Raji (cell line): ENCODE results near the gene C8A.

Experiments
- POLR2A ChIP-seq: IDR thresholded peaks from 2 replicates; pipeline ENCODE4 v1.6.1; 2011; ENCODE audit warnings: low read depth, low read length, control low read depth; ENCODE audit not compliant: insufficient read depth

The C8A gene

DNA sequence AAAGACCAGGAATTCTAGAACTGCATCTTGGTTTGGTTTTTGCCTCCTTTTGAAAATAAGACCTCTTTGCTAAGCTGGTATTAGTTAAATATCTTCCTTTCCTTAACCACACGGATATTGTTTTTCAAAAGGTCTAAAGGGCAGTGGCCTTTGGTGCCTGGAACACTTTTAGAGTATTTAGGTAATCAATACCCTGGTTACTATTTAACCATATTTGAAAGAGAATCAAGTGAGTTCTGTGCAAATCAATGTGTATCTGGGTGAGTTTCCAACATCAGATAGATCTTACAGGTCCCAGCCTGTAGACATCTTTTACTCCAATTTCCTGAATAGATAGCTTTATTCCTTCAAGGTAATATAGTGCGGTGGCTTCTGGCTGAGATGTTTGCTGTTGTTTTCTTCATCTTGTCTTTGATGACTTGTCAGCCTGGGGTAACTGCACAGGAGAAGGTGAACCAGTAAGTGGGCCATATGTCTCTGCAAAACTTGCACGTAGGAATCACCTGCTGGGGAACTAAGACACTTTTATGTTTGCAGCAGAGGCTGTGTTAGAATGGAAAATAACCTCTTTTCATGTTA is at the start of gene C8A:
C8A (plus strand) TSS at position 277 of the 579 bp plus-strand sequence; CDS start at position 382, 105 bp downstream.
- TF ChIP-seq POLR2A, result no peak

DNA sequence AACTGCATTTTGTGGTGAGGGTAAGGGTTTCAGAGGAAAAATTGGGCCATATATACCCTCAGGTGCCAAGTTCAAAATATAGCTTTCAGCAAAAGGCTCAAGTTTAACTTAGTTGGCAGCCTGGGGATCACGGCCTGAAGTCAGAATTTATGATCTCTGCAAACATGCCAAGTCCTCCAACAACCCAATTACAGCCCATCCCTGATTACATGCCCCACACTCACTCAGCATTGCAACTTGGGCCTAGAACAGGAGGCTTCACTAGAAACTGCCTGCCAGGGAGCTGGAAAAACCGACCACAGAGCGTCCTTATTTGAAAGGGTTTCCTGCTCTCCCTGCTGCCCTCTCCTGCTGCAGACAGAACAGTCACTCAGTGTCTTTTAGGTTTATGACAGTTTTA is 47.8 kb upstream of the C8A start:
- no peak for TF ChIP-seq POLR2A

DNA sequence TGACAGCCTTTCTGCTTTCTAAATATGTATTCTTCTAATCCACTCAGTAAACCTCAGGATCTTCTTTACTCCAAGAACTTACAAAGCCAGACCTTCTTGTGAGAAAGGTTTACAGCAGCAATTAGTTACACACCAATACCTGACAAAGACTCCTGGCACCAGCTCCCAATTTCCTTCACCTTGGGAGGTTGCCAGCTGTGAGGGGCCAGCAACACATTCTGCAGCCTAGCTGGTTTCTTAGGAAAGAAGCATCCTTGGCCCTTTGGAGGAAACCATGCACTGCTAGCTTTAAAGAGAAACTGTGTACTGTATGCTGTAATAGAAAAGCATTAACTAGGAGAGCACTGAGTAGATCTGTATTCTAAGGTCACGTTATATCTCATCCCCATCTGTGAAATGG is 46.2 kb upstream of the C8A start:
- TF ChIP-seq POLR2A, result no peak

DNA sequence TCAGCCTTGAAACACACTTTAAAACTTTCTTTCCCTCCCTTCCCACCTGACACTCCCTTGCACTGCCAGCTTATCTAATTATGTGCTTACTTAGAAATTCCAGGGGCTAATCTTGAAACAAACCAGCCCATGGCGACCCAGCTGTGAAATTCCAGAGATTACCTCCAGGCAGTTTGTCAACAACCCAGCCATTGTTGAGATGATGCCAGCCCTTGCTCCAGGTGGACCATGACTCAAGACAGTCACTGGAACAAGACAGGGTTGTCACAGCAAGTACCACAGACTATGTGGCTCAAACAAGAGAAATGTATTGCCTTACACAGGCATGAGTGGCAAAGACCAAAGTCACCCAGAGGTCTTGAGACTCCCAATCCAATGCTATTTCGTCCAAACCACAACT is 43.3 kb upstream of the C8A start:
- TF ChIP-seq POLR2A, result no peak

DNA sequence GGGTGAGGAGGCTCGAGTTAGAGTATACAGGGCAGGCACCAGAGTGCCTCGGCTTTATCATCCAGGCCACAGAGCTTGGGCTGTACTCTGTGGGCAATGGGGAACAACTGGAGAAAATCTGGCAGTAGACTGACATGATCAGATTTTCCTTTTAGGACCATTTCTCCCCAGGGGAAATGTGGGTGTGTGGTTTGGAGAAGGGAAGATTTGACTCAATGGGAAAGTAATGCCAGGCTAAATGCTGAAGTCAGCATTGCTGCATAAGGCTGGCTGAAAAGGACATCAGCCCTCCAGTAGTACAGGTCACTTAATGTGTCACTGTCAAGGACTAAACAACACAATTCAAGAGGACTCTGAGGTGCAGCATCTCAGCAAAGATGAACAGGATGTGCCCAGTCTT is 40.4 kb upstream of the C8A start:
- no peak for TF ChIP-seq POLR2A

DNA sequence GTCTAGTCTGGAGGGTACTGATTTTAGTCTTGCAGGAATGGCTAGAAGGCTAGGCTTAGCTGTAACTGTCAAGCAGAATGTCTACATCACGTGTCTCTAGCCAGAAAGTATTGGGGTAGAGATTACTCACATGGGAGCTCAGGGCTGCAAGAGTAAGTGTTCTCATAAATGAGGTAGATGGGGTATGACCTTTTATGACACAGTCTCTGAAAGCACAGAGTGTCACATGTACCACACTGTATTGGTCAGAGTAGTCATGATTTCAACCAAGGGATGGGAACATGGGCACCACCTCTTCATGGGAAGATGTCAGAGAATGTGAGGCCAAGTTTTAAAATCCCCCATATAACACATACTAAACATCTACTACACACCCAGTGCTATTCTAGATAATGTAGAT is 38.3 kb upstream of the C8A start:
- no peak for TF ChIP-seq POLR2A

DNA sequence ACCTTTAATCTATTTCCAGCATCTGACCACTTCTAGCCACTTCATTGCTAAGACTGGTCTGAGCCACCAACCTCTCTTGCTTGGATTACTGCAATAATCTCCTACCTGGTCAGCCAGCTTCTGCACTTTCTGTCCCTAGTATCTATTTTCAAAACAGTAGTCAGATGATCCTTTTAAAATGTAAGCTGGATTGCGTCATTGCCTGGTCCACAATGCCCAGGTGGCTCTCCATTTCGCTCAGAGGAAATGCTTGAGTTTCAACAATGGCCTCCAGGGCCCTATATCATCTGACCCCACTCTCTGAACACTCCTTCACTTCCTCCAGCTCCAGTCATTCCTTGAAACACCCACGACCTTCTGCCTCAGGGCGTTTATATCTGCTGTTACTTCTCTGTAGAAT is 37.7 kb upstream of the C8A start:
- no peak for TF ChIP-seq POLR2A

DNA sequence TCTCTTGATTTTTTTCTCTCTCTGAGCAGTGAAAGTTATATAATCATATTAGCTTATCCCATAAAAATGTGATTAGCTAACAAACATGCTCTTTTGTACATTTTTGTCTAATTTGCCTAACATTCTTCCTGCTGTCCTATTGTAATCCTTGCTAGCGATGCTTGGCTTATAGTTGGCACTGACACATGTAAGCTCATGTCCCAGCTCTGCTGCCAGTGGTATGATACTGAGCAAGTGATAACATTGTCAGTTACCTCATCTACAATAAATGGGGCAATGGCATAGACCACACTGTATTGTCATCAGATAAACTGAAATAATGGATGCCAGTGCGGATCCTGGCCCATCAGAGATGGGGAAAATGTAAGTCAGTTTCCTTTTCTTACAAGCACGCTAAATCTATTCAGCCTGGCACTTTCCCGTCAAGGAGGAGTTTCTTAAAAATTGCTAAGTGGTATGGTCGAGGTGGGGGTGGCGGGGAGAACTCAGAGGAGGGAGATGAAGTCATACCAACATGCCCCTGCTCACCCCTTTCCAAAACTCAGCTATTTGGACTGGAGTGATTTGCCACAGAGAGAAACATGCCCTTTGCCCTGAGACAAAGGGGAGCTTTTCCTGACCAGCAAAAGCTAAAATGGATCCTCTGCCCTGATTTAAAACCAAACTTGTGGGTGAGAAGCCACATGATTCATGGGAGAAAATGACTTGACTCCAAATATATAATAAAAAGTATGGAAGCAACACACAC is 36.7 kb upstream of the C8A start:
- no peak for TF ChIP-seq POLR2A

DNA sequence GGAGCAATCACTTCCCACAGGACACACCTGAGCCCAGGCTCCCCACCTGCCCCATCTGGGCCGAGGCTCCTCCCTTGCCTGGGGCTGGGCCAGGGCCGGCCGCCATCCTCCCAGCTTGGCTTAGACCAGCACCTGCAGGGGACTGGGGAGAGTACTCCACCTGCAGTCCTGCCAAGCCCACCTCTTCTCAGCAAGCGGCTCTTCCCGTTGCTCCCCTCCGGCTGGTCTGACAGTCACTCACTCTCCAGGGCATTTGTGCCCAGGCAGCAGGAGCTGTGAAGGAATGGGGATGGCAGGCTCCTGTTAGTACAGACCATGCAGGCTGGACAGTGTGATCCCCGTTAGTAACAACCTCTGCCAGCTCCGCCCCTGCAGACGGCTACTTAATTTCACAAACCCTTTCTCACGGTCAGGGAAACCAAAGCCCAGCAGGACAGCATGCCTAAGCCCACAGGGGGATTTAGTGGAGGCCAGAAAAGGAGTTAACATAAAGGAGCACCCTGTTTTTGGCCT is 35.2 kb upstream of the C8A start, which contains the start of gene FYB2:
FYB2 (minus strand) TSS at position 18 of the 513 bp plus-strand sequence. CDS start 114 bp downstream, outside the sequence.
- TF ChIP-seq POLR2A, result no peak

DNA sequence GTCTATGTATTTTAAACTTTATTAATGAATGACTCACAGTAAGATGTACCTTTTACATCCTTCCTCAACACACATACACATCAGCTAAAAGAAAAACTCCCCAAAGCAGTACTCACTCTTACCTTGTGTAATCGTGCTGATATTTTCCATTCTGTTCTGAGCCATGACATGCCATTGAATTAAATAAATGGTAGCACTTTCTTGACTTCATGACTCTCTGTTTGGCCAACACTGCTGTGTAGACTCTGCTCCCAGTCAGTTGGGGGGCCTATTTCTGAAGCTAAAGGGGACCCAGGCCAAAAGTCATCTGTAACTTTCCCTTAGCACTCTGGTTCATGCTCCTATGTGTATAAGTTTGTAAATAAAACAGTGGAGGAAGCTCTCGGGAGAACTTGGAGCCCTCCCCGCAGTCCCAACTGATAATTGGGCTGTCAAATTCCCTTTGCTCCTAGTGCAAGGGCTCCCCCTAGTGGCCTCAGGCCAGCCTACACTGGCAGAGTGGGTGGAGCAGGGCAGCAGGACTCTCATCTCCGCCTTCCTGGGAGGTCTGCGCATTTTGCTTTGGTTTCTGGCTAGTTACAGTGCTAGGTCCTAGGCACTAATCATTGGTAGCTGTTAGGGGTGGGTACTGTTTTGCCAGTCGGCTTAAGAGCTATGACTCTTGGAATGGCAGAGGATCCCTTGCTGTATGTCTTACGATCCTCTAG is 33.7 kb upstream of the C8A start:
- no peak for TF ChIP-seq POLR2A

DNA sequence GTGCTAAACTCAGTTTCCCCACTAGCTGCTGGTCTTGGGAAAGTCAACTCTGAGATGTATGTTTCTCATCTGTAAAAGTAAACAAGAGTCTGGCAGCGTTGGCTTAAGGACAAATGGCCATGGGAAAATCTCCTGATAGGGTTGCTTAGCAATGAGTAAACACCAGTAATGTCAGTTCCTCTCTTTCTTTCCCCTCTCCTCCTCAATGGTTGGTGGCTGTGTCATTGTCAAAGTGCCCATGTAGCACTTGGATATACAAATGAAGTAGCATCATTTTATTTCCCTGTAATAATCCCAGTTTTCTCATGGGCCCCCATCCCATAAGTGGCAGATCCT is 33.2 kb upstream of the C8A start:
- no peak for TF ChIP-seq POLR2A

DNA sequence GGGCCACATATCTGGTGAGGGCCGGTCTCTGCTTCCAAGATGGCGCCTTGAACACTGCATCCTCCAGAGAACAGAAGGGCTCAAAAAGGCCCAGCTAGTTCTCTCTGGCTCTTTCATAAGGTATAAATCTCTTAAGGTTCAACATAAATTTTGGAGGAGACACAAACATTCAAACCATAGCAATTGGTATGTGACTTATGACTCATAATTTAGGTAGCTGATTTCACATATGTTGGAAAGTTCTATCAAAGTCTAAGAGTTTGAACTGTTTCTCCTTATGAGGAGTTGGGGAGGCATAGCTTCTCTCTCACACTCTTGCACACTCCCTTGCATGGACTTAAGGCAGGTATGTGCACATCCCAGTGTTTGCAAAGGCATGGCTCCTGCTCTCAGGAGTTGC is 30.3 kb upstream of the C8A start:
- no peak for TF ChIP-seq POLR2A

DNA sequence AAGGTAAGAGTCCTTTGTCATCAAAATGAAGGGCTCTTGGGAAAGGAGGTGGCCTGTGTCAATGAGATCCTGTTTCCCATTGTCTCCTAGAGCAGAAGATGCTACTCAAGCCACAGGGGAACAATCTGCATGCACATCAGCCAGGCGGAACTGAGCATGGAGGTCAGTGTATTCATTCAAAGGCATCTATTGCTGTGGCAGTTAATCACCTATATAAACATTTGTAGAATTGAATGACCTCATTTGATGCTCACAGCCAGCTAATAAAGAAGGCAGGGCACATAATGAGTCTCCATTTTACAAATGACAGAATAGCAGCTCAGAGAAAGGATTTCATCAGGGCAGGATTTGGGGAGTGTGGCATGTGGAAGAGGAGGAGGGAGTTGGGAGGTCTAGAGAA is 29.7 kb upstream of the C8A start:
- no peak for TF ChIP-seq POLR2A

DNA sequence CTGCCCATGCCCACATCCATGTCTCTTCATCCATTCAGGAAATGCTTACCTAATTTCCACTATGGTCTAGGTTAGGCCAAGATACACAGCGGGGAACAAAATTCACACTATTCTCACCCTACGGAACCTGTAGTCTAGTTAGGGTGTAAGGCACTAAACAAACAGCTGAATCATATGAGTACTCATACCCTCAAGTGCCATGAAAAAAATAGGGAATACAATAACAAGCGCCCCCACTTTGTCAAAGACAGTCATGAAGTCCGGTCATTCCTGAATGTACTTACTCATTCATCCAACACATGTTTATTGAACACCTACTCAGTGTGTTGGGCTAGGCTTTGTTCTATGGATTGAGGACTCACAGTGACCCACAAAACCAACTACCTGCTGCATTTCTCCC is 29.2 kb upstream of the C8A start:
- no peak for TF ChIP-seq POLR2A

DNA sequence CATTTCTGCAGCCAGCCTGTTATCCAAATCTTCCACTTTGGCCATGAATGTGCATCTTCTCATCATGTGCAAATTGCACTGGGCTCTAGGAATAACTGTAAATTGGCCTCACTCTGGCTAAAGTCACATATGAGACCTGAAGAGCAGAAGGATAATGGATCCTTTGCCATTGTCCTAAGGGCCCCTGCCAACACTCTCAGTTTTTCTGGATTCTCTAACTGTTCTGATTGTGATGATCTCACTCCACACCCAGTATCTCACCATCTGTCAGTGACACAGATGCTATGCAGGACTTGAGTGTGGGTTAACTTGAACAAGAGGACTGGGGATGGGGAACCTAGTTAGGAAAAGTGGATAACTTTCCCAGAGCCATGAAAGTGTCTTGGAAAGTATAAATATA is 26.9 kb upstream of the C8A start:
- no peak for TF ChIP-seq POLR2A

DNA sequence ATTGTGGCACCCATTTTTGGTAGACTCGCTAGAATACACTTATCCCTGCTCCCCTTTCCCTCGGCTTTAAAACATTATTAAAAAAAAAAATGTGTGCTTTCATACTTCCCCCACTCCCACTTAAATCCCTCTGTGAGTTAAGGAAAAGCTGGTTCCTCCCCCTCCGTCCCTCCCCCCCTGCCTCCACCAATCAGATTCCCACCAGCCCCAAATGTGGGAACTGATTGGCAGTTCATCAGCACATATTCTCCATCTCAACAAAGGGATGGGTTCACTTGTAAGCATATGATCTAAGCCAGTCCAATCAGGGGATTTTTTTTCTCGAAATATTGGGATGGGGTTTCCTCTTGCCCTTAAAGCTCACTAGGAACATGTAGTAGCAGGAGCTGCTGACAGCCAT is 24.5 kb upstream of the C8A start:
- TF ChIP-seq POLR2A, result no peak
